ENCODE results near the gene ZSWIM6. TPM values are rescaled to one million over a fixed set of nuclear protein-coding genes. Genes with fewer than 3 reads are reported as not detected.

The ZSWIM6 gene
- 4.3 to 6.0 TPM (median 5.0 TPM) in 5 replicates for total RNA-seq (2022; extraction: Qiagen RNA extraction)

GRCh38 chr5:61331407-61332357 lies at the start of gene ZSWIM6:
TSS of gene ZSWIM6 (plus strand) at chr5:61332258. CDS start at chr5:61332273, 15 bp downstream.

Other genes starting within 250 kb of the ZSWIM6 start
- 62.2 to 88.9 TPM (median 69.0 TPM) in 5 replicates for gene SMIM15, start 169.8 kb upstream of the ZSWIM6 start, total RNA-seq (2022; extraction: Qiagen RNA extraction)

Measured in A549 treated with Mapracorat at 1 μM for 4 hours (cell line).